ENCODE results near the gene TAB3. TPM values are rescaled to one million over a fixed set of nuclear protein-coding genes. Genes with fewer than 3 reads are reported as not detected.

The TAB3 gene
- polyA plus RNA-seq, 3 donors = 4.4 to 11.8 (median 5.4) TPM

DNA sequence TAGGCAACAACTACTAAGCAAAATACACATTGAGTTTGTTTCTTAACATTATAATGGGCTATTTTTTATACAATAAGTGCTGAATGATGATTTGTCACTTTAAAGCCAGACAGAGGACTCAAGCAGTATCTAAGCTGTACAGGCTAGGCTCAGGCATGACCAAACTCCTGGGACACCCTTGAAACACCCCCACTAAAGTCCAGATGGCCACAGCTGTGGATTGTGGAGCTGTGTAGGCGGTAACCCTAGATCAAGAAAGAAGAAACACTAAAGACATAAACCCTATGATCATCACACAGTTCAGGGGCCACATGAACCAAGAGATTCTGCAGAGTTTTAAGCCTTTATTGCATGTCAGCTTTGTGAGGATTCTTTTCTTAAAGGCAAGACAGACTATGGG, 25.1 kb downstream of the TAB3 start:
- no CpG with 5 or more reads among the region's 1 CpG for WGBS (ENCODE audit: insufficient coverage)
- Mint-ChIP-seq H3K27ac (peak overlapping the region in 6 of 7 donors; percentile 20 to 72 (median 60)), H3K9me3 (peaks cover 0 to 3% (median 0%) of the 10 kb centered on the region in 7 donors), H3K36me3 (peaks cover 19 to 20% of the 10 kb centered on the region in 2 donors), H3K4me1 (peaks cover 14% of the 10 kb centered on the region), H3K4me3 (no peak overlapping the region), H3K27me3 (ENCODE audit: low read depth in 3 of 3) (no peaks in the 10 kb centered on the region)
- Histone ChIP-seq H2AFZ (ENCODE audit: insufficient read depth, low read depth, low read length, poor library complexity, severe bottlenecking) (no peak overlapping the region), H3K79me2 (ENCODE audit: insufficient read depth, low read length) (no peaks in the 10 kb centered on the region), H3K9ac (ENCODE audit: insufficient read depth, low read length, poor library complexity, severe bottlenecking) (no peak overlapping the region), H4K20me1 (ENCODE audit: insufficient read depth, low read length) (no peaks in the 10 kb centered on the region), H3K27ac (ENCODE audit: low read depth in 1 of 2, low read length in 2 of 2) (peak overlapping the region in 1 of 2 donors; percentile 64), H3K4me1 (ENCODE audit: control insufficient read depth in 1 of 2, insufficient read depth in 2 of 2, low read length in 2 of 2) (peaks cover 14 to 15% of the 10 kb centered on the region in 2 donors), H3K4me2 (replicated peaks; ENCODE audit: extremely low read depth, low read length, poor library complexity, severe bottlenecking) (peak overlapping the region; percentile 10), H3K9me3 (replicated peaks in 1 of 2; ENCODE audit: control insufficient read depth in 1 of 2, insufficient read depth in 1 of 2, low read length in 2 of 2) (no peaks in the 10 kb centered on the region), H3K4me3 (replicated peaks in 1 of 3; ENCODE audit: low read depth in 2 of 3, low read length in 3 of 3) (no peak overlapping the region), H3K36me3 (replicated peaks in 1 of 2; ENCODE audit: control insufficient read depth in 1 of 2, insufficient read depth in 2 of 2, low read length in 2 of 2) (peaks cover 17 to 31% of the 10 kb centered on the region in 2 donors), H3K27me3 (ENCODE audit: control insufficient read depth in 2 of 2, insufficient read depth in 2 of 2, low read length in 2 of 2) (no peaks in the 10 kb centered on the region)
- TF ChIP-seq, protein P1, sequence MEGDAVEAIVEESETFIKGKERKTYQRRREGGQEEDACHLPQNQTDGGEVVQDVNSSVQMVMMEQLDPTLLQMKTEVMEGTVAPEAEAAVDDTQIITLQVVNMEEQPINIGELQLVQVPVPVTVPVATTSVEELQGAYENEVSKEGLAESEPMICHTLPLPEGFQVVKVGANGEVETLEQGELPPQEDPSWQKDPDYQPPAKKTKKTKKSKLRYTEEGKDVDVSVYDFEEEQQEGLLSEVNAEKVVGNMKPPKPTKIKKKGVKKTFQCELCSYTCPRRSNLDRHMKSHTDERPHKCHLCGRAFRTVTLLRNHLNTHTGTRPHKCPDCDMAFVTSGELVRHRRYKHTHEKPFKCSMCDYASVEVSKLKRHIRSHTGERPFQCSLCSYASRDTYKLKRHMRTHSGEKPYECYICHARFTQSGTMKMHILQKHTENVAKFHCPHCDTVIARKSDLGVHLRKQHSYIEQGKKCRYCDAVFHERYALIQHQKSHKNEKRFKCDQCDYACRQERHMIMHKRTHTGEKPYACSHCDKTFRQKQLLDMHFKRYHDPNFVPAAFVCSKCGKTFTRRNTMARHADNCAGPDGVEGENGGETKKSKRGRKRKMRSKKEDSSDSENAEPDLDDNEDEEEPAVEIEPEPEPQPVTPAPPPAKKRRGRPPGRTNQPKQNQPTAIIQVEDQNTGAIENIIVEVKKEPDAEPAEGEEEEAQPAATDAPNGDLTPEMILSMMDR (IDR thresholded peaks at IDR 0.05) = no peak
- no peak for DNase-seq
- intact Hi-C loops (cut with micrococcal nuclease) = no loop called here

DNA sequence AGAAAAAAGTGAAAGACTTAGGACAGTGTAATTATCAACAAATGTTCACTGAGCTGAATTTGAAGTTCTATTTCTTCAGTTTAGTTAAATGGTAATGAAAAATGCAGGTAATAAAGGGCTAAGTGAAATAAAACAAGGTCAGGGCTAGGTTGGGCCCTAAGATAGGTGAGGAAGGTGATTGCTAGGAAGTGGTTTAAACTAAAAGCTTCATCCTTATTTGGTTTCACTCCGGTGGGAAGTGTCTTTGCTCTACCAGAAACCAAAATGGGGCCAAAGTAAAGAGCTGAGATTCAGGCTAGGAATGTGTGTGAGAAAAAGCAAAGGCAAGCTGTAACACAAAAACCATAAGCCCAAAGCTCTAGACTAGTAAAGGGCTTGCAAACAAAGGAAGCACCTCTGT, 31.0 kb downstream of the TAB3 start:
- Histone ChIP-seq H3K9ac (ENCODE audit: insufficient read depth, low read length, poor library complexity, severe bottlenecking) (no peak overlapping the region), H3K27me3 (ENCODE audit: control insufficient read depth in 2 of 2, insufficient read depth in 2 of 2, low read length in 2 of 2) (no peaks in the 10 kb centered on the region), H3K79me2 (ENCODE audit: insufficient read depth, low read length) (no peaks in the 10 kb centered on the region), H3K36me3 (replicated peaks in 1 of 2; ENCODE audit: control insufficient read depth in 1 of 2, insufficient read depth in 2 of 2, low read length in 2 of 2) (peaks cover 39 to 59% of the 10 kb centered on the region in 2 donors), H3K4me2 (replicated peaks; ENCODE audit: extremely low read depth, low read length, poor library complexity, severe bottlenecking) (no peak overlapping the region), H4K20me1 (ENCODE audit: insufficient read depth, low read length) (no peaks in the 10 kb centered on the region), H3K4me1 (ENCODE audit: control insufficient read depth in 1 of 2, insufficient read depth in 2 of 2, low read length in 2 of 2) (no peaks in the 10 kb centered on the region), H3K9me3 (replicated peaks in 1 of 2; ENCODE audit: control insufficient read depth in 1 of 2, insufficient read depth in 1 of 2, low read length in 2 of 2) (no peaks in the 10 kb centered on the region), H3K27ac (ENCODE audit: low read depth in 1 of 2, low read length in 2 of 2) (no peak overlapping the region), H3K4me3 (replicated peaks in 1 of 3; ENCODE audit: low read depth in 2 of 3, low read length in 3 of 3) (no peak overlapping the region), H2AFZ (ENCODE audit: insufficient read depth, low read depth, low read length, poor library complexity, severe bottlenecking) (no peak overlapping the region)
- H3K27ac Mint-ChIP-seq = no peak overlapping the region
- TF ChIP-seq, protein P1 (IDR thresholded peaks at IDR 0.05) = no peak
- H3K4me1 Mint-ChIP-seq = no peaks in the 10 kb centered on the region
- H3K9me3 Mint-ChIP-seq = no peaks in the 10 kb centered on the region
- no CpG with 5 or more reads among the region's 1 CpG for WGBS (ENCODE audit: insufficient coverage)
- H3K27me3 Mint-ChIP-seq (ENCODE audit: low read depth in 3 of 3) = peaks cover 0 to 3% (median 0%) of the 10 kb centered on the region in 3 donors
- no peak for DNase-seq
- no peak overlapping the region for H3K4me3 Mint-ChIP-seq
- intact Hi-C loops (cut with micrococcal nuclease) = no loop called here
- H3K36me3 Mint-ChIP-seq = peaks cover 30 to 41% of the 10 kb centered on the region in 2 donors
